ENCODE measurements around the gene CCNC.

CCNC gene

DNA sequence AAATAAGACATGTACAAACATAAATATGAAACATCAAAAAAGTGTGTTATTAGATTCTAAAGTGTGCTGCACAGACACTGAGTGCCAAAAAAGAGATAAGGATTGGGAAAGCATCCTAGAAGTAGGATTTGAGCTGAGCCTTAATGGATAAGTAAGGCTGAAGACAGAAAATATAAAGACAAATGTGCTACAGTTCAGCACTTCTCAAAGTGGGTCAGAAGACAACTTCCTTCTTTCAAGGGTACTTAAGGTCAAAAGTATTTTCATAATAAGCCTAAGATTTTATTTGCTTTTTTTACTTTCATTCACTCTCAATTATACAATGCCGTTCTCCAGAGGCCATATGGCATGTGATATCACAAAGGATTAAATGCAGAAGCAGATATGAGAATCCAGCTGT lies 70.0 kb downstream of the CCNC start:
- Histone ChIP-seq H3K79me2 (ENCODE audit: insufficient read depth, low read length) (no peaks in the 10 kb centered on the region), H2AFZ (ENCODE audit: low read length) (no peak overlapping the region), H3F3A (ENCODE audit: low read depth) (no peaks in the 10 kb centered on the region), H3K9me3 (ENCODE audit: insufficient read depth, low read depth, low read length) (no peaks in the 10 kb centered on the region), H3K4me1 (ENCODE audit: insufficient read depth, low read length, poor library complexity, severe bottlenecking) (no peaks in the 10 kb centered on the region), H4K20me1 (ENCODE audit: insufficient read depth, low read length, poor library complexity, severe bottlenecking) (no peaks in the 10 kb centered on the region), H3K4me3 (ENCODE audit: low read length, poor library complexity, severe bottlenecking) (no peak overlapping the region), H3K9ac (ENCODE audit: low read depth, low read length, poor library complexity, severe bottlenecking) (no peak overlapping the region), H3K9me2 (replicated peaks; ENCODE audit: low read depth, low read length) (no peaks in the 10 kb centered on the region), H3K36me3 (ENCODE audit: insufficient read depth, low read length) (no peaks in the 10 kb centered on the region), H3K27me3 (ENCODE audit: insufficient read depth, low read length, poor library complexity, severe bottlenecking) (no peaks in the 10 kb centered on the region), H3K4me2 (ENCODE audit: low read depth, low read length, poor library complexity, severe bottlenecking) (no peak overlapping the region)
- TF ChIP-seq, protein P1, sequence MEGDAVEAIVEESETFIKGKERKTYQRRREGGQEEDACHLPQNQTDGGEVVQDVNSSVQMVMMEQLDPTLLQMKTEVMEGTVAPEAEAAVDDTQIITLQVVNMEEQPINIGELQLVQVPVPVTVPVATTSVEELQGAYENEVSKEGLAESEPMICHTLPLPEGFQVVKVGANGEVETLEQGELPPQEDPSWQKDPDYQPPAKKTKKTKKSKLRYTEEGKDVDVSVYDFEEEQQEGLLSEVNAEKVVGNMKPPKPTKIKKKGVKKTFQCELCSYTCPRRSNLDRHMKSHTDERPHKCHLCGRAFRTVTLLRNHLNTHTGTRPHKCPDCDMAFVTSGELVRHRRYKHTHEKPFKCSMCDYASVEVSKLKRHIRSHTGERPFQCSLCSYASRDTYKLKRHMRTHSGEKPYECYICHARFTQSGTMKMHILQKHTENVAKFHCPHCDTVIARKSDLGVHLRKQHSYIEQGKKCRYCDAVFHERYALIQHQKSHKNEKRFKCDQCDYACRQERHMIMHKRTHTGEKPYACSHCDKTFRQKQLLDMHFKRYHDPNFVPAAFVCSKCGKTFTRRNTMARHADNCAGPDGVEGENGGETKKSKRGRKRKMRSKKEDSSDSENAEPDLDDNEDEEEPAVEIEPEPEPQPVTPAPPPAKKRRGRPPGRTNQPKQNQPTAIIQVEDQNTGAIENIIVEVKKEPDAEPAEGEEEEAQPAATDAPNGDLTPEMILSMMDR (conservative IDR thresholded peaks at IDR 0.05; ENCODE audit: low read length) = no peak
- no peak for TF ChIP-seq EZH2phosphoT487 (IDR thresholded peaks at IDR 0.05; ENCODE audit: borderline replicate concordance)

DNA sequence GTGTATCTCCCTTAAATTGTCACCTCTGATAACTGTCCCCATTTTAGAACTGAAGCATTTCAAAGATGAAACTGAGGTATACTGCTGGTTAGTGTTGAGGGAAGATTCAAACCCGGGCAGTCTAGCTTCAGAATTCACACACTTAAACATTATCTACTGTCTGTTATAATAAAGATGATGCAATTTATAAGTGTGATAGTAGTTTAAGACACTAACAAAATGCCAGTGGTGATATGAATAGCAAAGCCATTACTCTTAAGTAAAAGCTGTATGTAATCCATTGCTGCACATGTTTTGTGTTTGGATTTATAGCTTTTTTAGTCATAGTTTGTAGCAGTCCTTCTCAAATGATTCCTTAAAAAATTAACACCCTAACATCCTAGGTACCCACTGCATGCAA lies 73.0 kb downstream of the CCNC start:
- no peaks in the 10 kb centered on the region for H3K36me3 ChIP-seq (ENCODE audit: insufficient read depth, low read length)
- no peaks in the 10 kb centered on the region for H3K9me3 ChIP-seq (ENCODE audit: insufficient read depth, low read depth, low read length)
- H3F3A ChIP-seq (ENCODE audit: low read depth) = no peaks in the 10 kb centered on the region
- no peak overlapping the region for H3K9ac ChIP-seq (ENCODE audit: low read depth, low read length, poor library complexity, severe bottlenecking)
- no peak overlapping the region for H2AFZ ChIP-seq (ENCODE audit: low read length)
- no peak overlapping the region for H3K4me2 ChIP-seq (ENCODE audit: low read depth, low read length, poor library complexity, severe bottlenecking)
- H3K27me3 ChIP-seq (ENCODE audit: insufficient read depth, low read length, poor library complexity, severe bottlenecking) = no peaks in the 10 kb centered on the region
- no peaks in the 10 kb centered on the region for H4K20me1 ChIP-seq (ENCODE audit: insufficient read depth, low read length, poor library complexity, severe bottlenecking)
- no peaks in the 10 kb centered on the region for H3K79me2 ChIP-seq (ENCODE audit: insufficient read depth, low read length)
- H3K4me3 ChIP-seq (ENCODE audit: low read length, poor library complexity, severe bottlenecking) = no peak overlapping the region
- no peaks in the 10 kb centered on the region for H3K9me2 ChIP-seq (replicated peaks; ENCODE audit: low read depth, low read length)
- no peak for TF ChIP-seq EZH2phosphoT487 (IDR thresholded peaks at IDR 0.05; ENCODE audit: borderline replicate concordance)
- TF ChIP-seq, protein P1 (conservative IDR thresholded peaks at IDR 0.05; ENCODE audit: low read length) = no peak
- H3K4me1 ChIP-seq (ENCODE audit: insufficient read depth, low read length, poor library complexity, severe bottlenecking) = no peaks in the 10 kb centered on the region

All from Loucy (cell line).